ENCODE measurements around the gene RP9.

The RP9 gene

DNA sequence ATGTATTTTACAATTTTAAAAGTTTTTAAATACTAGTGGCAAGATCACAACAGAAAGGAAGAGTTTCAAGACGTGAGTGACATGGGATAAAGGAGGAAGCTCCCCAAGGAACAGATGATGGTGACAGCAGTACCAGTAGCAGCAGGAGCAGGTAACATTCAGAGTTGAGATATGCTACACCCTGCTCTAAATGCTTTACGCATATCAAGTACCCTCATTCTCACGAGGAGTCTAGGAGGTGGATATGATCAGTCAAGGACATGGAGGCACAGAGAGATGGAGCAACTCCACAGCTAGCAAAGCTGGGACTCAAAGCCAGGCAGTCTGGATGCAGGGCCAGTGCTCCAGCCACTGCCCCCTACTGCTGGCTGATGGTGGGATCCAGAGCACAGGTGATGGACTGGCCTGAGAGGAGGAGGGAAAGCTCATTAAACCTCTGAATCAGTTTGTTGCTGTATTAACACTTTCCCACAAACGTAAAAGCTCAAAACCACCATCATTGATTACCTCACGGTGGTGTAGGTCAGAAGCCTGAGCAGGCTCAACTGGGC lies 17.5 kb downstream of the RP9 start:
- no peak overlapping the region for H3K4me3 ChIP-seq (replicated peaks; ENCODE audit: low read depth, low read length)
- peak; percentile 14 for TF ChIP-seq CTCF (IDR thresholded peaks at IDR 0.05; ENCODE audit: low read depth, low read length, missing control alignments)
- no peak for DNase-seq (ENCODE audit: extremely low read depth, low read depth)

GRCh38 chr7:33091111-33091531 lies 18.1 kb downstream of the RP9 start:
- DNase-seq (ENCODE audit: extremely low read depth, low read depth), result no peak
- no peak for TF ChIP-seq CTCF (IDR thresholded peaks at IDR 0.05; ENCODE audit: low read depth, low read length, missing control alignments)
- H3K4me3 ChIP-seq (replicated peaks; ENCODE audit: low read depth, low read length), result no peak overlapping the region

- TF ChIP-seq CTCF (IDR thresholded peaks at IDR 0.05; ENCODE audit: low read depth, low read length, missing control alignments), result no peak
- H3K4me3 ChIP-seq (replicated peaks; ENCODE audit: low read depth, low read length), result no peak overlapping the region
- no peak for DNase-seq (ENCODE audit: extremely low read depth, low read depth)
Observed at GRCh38 chr7:33089142-33089541, 20.1 kb downstream of the RP9 start.

- no peak for DNase-seq (ENCODE audit: extremely low read depth, low read depth)
- TF ChIP-seq CTCF (IDR thresholded peaks at IDR 0.05; ENCODE audit: low read depth, low read length, missing control alignments), result no peak
- no peak overlapping the region for H3K4me3 ChIP-seq (replicated peaks; ENCODE audit: low read depth, low read length)
Observed at GRCh38 chr7:33087858-33088257, 21.3 kb downstream of the RP9 start.

GRCh38 chr7:33087356-33087755 lies 21.8 kb downstream of the RP9 start:
- H3K4me3 ChIP-seq (replicated peaks; ENCODE audit: low read depth, low read length), result no peak overlapping the region
- no peak for DNase-seq (ENCODE audit: extremely low read depth, low read depth)
- no peak for TF ChIP-seq CTCF (IDR thresholded peaks at IDR 0.05; ENCODE audit: low read depth, low read length, missing control alignments)

DNA sequence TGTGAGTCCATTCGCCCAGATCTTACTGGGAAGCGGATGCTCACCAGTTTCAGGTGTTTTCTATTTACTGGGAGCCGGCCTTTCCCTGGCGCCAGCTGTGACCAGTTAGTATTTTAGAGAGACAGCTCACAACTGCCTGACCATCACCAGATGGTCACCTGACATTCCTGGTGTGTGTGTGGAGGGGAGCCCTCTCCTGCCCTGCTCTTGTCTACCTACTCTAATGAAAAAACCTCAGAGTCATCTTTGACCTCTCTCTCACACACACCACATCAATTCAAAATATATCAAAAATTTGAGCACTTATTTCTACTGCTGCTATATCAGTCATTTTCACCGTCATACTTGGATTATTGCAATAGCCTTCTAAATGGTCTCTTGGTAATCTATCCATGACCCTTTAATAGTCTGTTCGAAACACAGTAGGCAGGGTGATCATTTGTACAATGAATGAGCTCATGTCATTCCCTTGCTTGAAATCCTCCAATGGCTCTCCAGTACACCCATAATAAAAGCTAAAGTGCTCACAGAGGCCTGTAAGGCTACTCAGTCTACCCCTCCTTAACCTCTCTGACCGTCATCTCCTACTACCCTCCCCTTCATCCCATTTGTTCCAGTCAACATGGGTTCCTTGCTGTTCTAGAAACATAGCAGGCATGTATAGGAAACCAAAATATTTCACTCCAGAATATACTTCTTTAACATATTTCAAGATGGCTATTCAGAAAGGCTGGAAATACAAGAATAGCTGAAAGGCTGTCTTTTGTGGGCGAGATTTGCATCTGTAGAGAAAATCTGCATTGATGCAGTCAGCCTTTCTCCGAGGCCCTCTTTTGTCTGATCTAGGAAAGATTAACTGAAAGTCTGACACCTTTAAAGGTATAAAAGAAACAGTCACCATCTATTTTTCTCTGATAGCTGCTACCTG lies 29.2 kb downstream of the RP9 start:
- no peak for TF ChIP-seq CTCF (IDR thresholded peaks at IDR 0.05; ENCODE audit: low read depth, low read length, missing control alignments)
- no peak overlapping the region for H3K4me3 ChIP-seq (replicated peaks; ENCODE audit: low read depth, low read length)
- DNase-seq (ENCODE audit: extremely low read depth, low read depth), result peak; percentile 7
